Stimulated activated CD4-positive, alpha-beta T cell treated with anti-CD3 and anti-CD28 coated beads, Interleukin-12 subunit alpha, Interleukin-12 subunit beta, amount 100 ng/mL, for 48 hours (primary cell): ENCODE results near the gene DDX1.
"Not testable (repeated sequence)": the region's sequence is repeated elsewhere in the genome, so short reads cannot be mapped to it uniquely, and the experiment has no call there.

Experiments used
- DNase-seq, 3 donors: peaks; one replicate each; pipeline ENCODE4 v3.0.0-alpha.2; 2020; ENCODE audit warnings: low read depth in 2 of 3, low spot score in 1 of 3

The DDX1 gene

GRCh38 chr2:15672961-15673918, 81.6 kb downstream of the DDX1 start:
- no peak for DNase-seq

GRCh38 chr2:15673919-15674636, 82.4 kb downstream of the DDX1 start:
- DNase-seq, result no peak

GRCh38 chr2:15674637-15675455, 83.2 kb downstream of the DDX1 start:
- DNase-seq, result no peak

GRCh38 chr2:15675456-15676195, 84.0 kb downstream of the DDX1 start:
- DNase-seq, result no peak

GRCh38 chr2:15677141-15677843, 85.6 kb downstream of the DDX1 start:
- DNase-seq, result no peak

- no peak for DNase-seq
Observed at GRCh38 chr2:15678346-15678745, 86.7 kb downstream of the DDX1 start.

- no peak for DNase-seq
Observed at GRCh38 chr2:15678909-15679308, 87.2 kb downstream of the DDX1 start.

- no peak for DNase-seq
Observed at GRCh38 chr2:15679386-15679924, 87.8 kb downstream of the DDX1 start.

- not testable (repeated sequence) for DNase-seq
Observed at GRCh38 chr2:15680132-15680531, 88.5 kb downstream of the DDX1 start.
